Activated T-helper 1 cell treated with anti-CD3 and anti-CD28 coated beads, Interleukin-2, amount 50 U/mL, for 16 hours (primary cell): ENCODE measurements around the gene UEVLD.

Source experiments
- DNase-seq, 2 donors: peaks; one replicate each; pipeline ENCODE4 v3.0.0-alpha.2; 2020; ENCODE audit warnings: low read depth in 1 of 2, low spot score in 1 of 2

Gene UEVLD

DNA sequence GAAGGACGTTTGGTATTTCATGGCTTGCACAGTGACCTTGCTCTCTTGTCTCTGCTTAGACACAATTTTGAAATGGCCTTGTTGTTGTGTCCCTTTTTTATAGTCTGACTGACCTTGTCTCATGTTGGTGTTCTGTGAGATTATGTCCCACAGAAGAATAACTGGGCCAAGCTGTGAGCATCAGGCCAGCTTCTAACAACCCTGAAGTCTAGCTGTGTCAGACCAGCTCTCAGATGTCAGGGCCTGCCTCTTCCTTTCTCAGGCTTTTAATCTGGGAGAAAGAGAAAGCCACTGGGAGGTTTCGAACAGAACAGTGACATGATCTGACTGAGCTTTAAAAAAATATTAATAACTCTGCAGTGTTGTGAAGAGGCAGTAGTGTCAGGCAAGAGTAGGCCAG is 2.0 kb upstream of the UEVLD start:
- DNase-seq, result no peak

GRCh38 chr11:18581825-18582224 is 6.7 kb downstream of the UEVLD start:
- DNase-seq, result no peak

- no peak for DNase-seq
Observed at GRCh38 chr11:18580113-18580766, 8.3 kb downstream of the UEVLD start.

GRCh38 chr11:18578975-18579598 is 9.4 kb downstream of the UEVLD start:
- no peak for DNase-seq

GRCh38 chr11:18575361-18575760 is 13.2 kb downstream of the UEVLD start:
- no peak for DNase-seq

- no peak for DNase-seq
Observed at GRCh38 chr11:18567081-18567480, 21.5 kb downstream of the UEVLD start.

DNA sequence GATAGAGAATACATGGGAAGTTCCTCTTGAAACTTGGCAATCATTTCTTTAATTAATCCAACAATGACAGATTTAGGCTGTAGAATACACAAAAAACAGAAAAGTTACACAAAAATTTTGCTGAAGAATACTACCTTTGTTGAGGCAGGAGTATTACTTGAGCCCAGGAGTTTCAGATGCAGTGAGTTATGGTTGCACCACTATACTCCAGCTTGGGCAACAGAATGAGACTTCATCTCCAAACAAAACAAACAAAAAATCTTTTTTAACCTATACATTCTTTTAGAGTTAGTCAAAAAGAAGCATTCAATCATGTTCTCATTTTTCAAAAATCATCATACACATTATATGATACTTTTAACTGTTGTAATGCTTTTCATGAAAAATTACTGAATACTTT is 22.1 kb downstream of the UEVLD start:
- DNase-seq, result no peak

DNA sequence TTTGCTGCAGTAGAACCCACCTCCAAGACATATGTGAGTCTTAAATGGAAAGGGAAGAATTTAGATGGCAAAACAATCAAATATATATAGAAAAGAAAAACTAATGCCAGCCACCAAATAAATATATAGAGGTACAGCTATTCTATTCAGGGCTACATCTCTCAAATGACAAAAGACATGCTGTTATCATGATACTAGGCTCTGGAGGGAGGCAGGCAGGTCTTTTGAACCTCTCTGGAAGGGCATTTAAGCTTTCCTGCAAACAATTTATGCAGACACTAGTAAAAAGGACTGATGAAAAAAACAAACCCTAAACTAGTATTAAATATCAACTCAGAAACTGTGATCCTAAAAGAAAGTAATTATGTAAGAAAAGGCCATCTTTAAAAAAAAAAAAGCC is 24.4 kb downstream of the UEVLD start:
- no peak for DNase-seq

- no peak for DNase-seq
Observed at GRCh38 chr11:18563090-18563730, 25.3 kb downstream of the UEVLD start.

DNA sequence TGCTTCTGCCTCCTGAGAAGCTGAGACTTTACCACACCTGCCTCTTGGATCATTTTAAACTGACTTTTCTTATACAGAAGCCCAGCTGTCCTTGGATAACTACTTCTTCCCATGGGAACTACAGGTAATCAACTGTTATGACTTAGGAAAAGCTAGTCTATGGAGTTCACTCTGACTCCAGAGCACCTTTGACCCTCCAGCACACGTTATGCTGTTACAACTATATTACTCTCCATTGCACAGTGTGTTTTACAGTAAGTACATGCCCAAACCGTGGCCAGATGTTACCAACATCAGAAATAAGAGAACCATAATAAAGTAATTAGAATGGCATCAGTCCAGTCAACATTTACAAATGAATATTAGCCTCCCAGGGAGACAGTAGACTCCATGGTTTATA is 40.5 kb downstream of the UEVLD start:
- DNase-seq, result no peak

DNA sequence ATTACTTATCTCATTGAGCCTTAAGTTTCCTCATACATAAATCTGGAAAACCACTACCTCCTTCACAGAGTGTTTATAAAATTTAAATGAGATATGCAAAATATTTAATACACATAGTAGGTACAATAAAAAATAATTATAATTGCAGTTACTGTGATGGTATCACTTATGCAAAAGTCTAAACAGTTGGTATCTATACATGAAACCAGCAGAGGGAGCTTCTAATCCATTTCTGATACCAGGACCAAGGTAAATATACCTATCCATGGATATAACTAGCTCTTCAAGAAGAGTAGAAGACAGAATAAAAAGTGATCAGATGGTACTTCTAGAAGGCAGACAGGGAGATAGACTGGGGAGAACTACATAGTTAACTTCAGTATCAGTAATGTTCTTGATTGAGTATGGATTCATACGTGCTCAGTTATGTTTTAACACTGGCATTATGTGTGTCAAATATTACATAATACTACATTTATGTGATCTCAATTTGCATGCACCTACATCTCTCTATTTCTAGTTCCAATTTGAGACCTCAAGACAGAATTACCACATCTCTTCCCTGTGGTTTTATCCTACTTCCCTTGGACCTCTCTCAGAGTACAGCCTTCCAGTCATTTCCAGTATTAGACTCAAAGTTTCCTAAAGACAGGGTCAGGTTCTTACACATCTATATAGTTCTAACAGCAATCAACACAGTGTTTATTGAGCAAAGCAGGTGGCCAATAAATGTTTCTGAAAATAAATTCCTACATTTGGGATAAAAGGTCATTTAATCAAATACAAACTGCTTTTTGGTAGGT is 48.1 kb downstream of the UEVLD start:
- DNase-seq, result no peak

DNA sequence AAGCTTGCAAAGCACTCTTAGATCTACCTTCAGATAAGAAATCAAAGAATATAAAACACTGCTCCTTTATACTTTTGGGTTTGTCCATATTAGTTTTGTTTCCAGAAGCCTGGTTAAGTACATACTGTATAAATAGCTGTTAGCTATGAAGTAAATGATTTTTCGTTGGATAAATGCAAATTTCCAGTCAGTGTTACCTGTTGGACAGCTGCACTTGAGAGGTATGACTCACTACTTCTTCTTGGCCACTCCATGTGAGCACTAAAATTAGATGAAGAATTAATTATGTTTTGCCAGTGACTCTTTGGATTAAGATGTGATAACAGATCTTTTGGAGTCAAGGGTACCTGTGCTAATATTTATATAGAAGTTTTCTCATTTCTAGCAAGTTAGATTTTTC is 52.3 kb downstream of the UEVLD start:
- no peak for DNase-seq

DNA sequence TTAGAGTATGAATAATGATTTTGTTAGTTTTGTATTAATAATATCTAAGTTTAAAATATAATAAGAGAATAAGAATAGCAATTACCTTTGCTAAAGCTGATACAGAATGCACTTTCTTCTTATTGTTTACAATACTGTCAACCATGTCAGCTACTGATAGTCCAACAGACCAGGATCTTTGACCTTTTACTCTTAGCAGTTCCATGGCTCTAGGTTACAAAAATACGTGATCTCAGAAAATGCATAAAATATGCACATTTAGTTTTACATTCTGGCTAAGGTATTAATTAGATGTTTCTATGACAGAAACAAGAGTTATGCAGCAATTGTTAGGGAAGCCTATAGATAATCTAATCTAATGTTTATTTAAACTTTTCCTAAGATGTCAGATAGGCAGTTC is 54.3 kb downstream of the UEVLD start:
- no peak for DNase-seq

GRCh38 chr11:18533365-18533764 is 55.2 kb downstream of the UEVLD start:
- no peak for DNase-seq

DNA sequence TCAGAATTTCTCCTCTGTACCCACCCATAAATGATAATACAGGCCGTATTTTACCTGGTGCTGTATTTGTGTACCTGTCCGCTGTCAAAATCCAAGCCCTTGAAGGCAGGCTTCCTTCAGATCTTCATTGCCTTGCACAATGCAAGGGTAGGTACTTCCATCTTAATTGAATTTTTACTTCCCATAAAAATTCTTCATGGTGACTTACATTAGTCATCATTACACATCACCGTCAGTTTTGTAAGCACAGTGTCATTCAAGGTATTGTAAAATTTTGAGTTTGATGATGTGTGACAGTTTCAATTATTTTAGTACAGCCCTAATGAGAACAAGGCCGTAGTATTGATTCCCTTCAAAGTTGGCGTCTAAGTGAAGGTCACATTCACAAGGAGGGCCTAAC is 61.0 kb downstream of the UEVLD start:
- no peak for DNase-seq

DNA sequence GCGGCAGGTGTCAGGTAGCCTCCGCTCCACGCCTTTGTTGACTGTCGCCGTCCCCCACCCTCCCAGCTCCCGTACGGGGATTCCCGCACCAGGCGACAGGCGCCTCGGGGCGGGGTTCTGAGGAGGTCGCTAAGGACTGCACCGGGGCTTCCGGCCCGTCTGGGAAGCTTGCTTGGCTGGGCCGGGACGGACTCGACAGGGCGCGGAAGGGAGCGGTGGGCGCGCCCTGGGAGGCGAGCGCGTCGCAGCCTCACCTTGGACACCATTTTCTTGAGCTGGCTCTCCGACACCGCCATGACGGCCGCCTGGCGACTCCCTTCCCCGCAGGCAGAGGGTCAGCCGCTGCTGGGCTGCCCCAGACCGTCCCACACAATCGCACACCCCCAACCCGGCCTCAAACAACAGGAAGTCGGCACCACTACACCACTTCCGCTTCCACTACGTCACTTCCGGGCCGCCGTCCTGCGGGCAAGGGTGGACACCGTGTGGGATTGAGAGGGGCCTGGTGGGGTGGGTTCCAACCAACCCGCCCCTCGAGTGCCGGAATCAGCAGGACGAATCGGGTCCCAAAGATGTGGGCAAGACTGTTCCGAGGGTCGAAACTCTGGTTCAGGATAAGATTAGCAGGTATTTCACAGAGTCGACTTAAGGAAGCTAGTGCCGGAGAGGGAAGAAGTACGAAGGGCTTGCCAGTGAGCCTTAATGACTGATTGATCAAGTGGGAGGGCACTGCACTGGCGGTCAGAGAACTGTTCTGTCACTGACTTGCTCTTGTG is 61.8 kb downstream of the UEVLD start, which contains the start of gene TSG101:
Gene TSG101, minus strand, starts transcription at position 422 of the 776 bp plus-strand sequence. Its CDS starts 126 bp downstream, at position 296.
- DNase-seq, result peak; percentile 87 to 90

DNA sequence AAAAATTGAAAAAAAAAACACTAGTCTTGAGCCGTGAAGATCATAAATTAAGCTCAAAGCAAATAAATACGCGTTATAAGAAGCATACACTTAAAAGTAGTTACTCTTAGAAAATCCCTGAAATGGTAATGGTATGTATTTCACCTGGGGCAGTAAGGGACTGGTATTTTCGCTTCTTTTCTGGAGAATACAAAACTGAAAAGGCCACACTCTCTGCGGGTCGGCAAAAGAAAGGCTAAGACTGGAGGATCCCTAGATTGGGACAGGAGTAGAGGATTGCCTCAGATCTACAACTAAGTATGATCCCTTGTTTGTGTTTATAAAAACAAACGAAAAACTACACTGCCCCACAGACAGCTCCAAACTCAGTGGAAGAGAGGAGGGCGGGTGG is 62.4 kb downstream of the UEVLD start:
- no peak for DNase-seq

- DNase-seq, result no peak
Observed at GRCh38 chr11:18524248-18524647, 64.3 kb downstream of the UEVLD start.

DNA sequence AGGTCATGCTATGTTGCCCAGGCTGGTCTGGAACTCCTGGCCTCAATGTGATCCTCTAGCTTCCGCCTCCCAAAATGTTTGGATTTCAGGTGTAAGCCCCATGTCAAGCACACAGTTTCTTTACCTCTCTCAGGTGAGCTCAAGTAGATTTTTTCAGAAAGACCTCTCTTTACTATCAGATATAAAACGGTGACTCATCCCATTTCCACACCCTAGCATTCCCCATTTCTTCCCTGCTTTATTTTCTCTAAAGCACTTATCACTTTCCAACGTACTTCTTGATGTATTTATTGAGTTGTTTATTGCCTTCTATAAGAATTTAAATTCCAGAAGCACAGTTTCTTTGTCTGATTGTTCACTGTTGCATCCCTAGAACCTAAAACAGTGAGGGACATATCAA is 65.5 kb downstream of the UEVLD start:
- DNase-seq, result no peak

- DNase-seq, result no peak
Observed at GRCh38 chr11:18522388-18522787, 66.1 kb downstream of the UEVLD start.

- no peak for DNase-seq
Observed at GRCh38 chr11:18521122-18521521, 67.4 kb downstream of the UEVLD start.
